Vagina (tissue), 2 donors: ENCODE data around the gene ZNF74. TPM values are rescaled to one million over a fixed set of nuclear protein-coding genes. Genes with fewer than 3 reads are reported as not detected.

ENCODE experiments used
- DNase-seq, 2 donors: peaks; one replicate each; pipeline ENCODE4 v3.0.0-alpha.2; 2017; ENCODE audit errors: extremely low spot score in 2 of 2
- H3K27ac ChIP-seq: fragments of 200-600 bp; sonication (generic); one replicate; pipeline ENCODE4 v1.5.1; 2019
- H3K27me3 ChIP-seq: fragments of 200-600 bp; sonication (generic); one replicate; pipeline ENCODE4 v1.5.1; 2019
- H3K36me3 ChIP-seq, 2 donors: fragments of 200-600 bp; sonication (generic); one replicate each; pipeline ENCODE4 v1.5.1; 2017 to 2019
- H3K4me1 ChIP-seq: fragments of 200-600 bp; sonication (generic); one replicate; pipeline ENCODE4 v1.5.1; 2019
- H3K4me3 ChIP-seq, 2 donors: fragments of 200-600 bp; sonication (generic); 1 replicate in 1 of 2; 2 replicates in 1 of 2; pipeline ENCODE4 v1.5.1; 2016 to 2019
- H3K9me3 ChIP-seq: fragments of 200-600 bp; sonication (generic); one replicate; pipeline ENCODE4 v1.5.1; 2019
- CTCF ChIP-seq, 3 experiments: fragments of 450-650 bp in 2 of 3; fragments of 200-600 bp in 1 of 3; sonication (generic) in 1 of 3; IDR thresholded peaks; one replicate each; pipeline ENCODE4 v1.5.1; 2017 to 2019; ENCODE audit warnings: antibody characterized with exemption in 3 of 3, mild to moderate bottlenecking in 2 of 3, moderate library complexity in 2 of 3
- POLR2A ChIP-seq, 2 donors: fragments of 450-650 bp; IDR thresholded peaks; one replicate each; pipeline ENCODE4 v1.6.1; 2017; ENCODE audit warnings: antibody characterized with exemption in 2 of 2, mild to moderate bottlenecking in 2 of 2, moderate library complexity in 2 of 2
- POLR2AphosphoS5 ChIP-seq, 2 donors: sonication (generic); formaldehyde crosslinking; IDR thresholded peaks; one replicate each; pipeline ENCODE4 v1.9.0; 2017; ENCODE audit warnings: antibody characterized with exemption in 2 of 2, mild to moderate bottlenecking in 2 of 2, low read depth in 1 of 2; ENCODE audit not compliant: insufficient read depth in 1 of 2
- intact Hi-C: fragments of 100-400 bp; cut with DNase I; formaldehyde crosslinking; loops from one replicate; pipeline ENCODE4 v1.15.1; 2023
- total RNA-seq: library from RNA; depleted of rRNA; stranded (reverse); fragments of >200 nt; gene quantifications from one replicate; pipeline ENCODE4 v1.2.3, GENCODE V29; 2016

Gene ZNF74
- total RNA-seq, 1 donor from 2014 or later: 11.0 TPM

- Histone ChIP-seq H3K9me3 (no peaks in the 10 kb centered on the region), H3K27me3 (no peaks in the 10 kb centered on the region), H3K36me3 (no peaks in the 10 kb centered on the region), H3K27ac (no peak overlapping the region), H3K4me1 (peaks cover 54% of the 10 kb centered on the region), H3K4me3 (peak overlapping the region in 1 of 2 donors; percentile 33)
- intact Hi-C loops: loop anchor here (10.0 kb wide), 1 partner anchor 66 kb away; the partner anchor contains the start of gene KLHL22
- TF ChIP-seq CTCF (IDR thresholded peaks at IDR 0.05) (no peak), POLR2AphosphoS5 (IDR thresholded peaks at IDR 0.05; ENCODE audit: insufficient read depth in 1 of 2, low read depth in 1 of 2) (no peak), POLR2A (IDR thresholded peaks at IDR 0.05) (no peak)
- no peak for DNase-seq
These were observed 34.7 kb downstream of the ZNF74 start for GRCh38 chr22:20428496-20429253.

DNA sequence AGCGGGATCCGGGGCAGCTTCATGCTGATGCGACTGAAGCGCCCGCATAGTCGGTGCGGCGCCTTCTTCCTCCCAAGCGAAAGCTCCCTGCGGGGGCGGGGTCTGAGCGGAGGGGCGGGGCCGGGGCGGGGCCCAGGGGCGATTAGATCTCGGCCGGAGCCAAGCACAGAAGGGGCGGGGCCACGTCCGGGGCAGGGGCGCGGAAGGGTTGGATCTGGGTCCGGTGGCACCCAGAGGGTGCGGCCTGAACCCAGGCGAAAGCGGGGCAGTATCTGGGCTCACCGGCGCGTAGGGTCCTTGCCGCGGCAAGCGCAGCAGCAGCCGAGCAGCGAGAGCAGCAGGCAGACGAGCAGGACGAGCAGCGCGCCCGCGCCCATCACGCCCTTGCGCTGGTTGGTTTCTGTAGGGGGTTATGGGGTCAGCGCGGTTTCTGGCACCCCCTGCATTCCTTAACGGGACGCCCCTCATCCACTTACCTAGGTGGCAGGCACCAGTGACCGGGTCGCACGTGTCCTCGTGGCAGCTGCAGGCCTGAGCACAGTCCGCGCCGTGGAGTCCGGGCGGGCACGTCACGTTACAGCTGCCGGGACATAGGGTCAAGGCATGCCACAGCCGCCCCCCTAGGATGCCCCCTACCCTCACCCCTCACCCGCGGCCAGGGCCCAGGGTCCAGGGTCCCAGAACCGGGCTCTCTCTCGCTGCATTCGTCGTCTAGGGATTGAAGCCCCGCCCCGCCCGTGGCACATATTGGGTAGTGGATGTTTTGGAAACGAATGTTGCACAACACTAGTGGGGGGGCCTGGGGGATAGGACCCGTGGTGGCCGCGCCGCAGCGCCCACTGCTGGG lies 35.5 kb downstream of the ZNF74 start:
- H3K27ac ChIP-seq: no peak overlapping the region
- peak overlapping the region in 1 of 2 donors; percentile 33 for H3K4me3 ChIP-seq
- no peaks in the 10 kb centered on the region for H3K36me3 ChIP-seq
- H3K9me3 ChIP-seq: no peaks in the 10 kb centered on the region
- TF ChIP-seq CTCF (IDR thresholded peaks at IDR 0.05) (no peak), POLR2AphosphoS5 (IDR thresholded peaks at IDR 0.05; ENCODE audit: insufficient read depth in 1 of 2, low read depth in 1 of 2) (no peak), POLR2A (IDR thresholded peaks at IDR 0.05) (no peak)
- intact Hi-C loops: loop anchor here (10.0 kb wide), 1 partner anchor 65 kb away; the partner anchor contains the start of gene KLHL22
- peak in 1 of 2 donors; percentile 83 for DNase-seq
- no peaks in the 10 kb centered on the region for H3K27me3 ChIP-seq
- H3K4me1 ChIP-seq: peaks cover 48% of the 10 kb centered on the region

DNA sequence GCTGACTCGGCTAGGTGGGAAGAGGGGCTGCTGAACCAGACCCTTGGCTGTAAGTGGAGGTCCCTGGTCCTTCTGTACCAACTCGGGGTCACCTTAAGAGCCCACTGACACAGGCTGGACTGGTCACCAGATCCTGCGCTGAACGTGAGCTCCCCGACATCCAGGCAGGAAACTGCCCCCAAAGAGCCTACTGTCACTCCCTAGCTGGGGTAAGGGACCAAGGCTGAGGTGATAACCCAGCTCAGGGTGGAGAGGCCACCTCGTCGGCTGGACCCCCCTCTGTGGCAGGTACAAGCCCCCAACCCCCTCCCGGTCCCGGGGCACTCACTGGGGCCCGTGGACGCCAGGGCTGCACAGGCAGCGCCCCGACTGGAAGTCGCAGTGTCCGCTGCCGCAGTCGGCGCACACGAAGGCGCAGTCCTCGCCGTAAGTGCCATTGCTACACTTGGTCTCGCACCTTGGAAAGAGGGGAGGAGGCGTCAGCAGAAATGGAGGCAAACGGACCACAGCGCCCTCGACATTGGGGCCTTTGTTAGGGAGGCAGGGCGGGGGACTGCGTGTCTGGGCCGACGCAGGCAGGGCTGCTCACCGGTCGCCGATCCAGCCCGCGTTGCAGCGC lies 36.3 kb downstream of the ZNF74 start:
- intact Hi-C loops: no loop called here
- no peaks in the 10 kb centered on the region for H3K9me3 ChIP-seq
- H3K27me3 ChIP-seq: no peaks in the 10 kb centered on the region
- TF ChIP-seq CTCF (IDR thresholded peaks at IDR 0.05): no peak
- no peak for TF ChIP-seq POLR2AphosphoS5 (IDR thresholded peaks at IDR 0.05; ENCODE audit: insufficient read depth in 1 of 2, low read depth in 1 of 2)
- TF ChIP-seq POLR2A (IDR thresholded peaks at IDR 0.05): no peak
- no peaks in the 10 kb centered on the region for H3K36me3 ChIP-seq
- H3K4me1 ChIP-seq: peaks cover 48% of the 10 kb centered on the region
- no peak overlapping the region for H3K27ac ChIP-seq
- H3K4me3 ChIP-seq: peak overlapping the region; percentile 33 to 42
- no peak for DNase-seq

DNA sequence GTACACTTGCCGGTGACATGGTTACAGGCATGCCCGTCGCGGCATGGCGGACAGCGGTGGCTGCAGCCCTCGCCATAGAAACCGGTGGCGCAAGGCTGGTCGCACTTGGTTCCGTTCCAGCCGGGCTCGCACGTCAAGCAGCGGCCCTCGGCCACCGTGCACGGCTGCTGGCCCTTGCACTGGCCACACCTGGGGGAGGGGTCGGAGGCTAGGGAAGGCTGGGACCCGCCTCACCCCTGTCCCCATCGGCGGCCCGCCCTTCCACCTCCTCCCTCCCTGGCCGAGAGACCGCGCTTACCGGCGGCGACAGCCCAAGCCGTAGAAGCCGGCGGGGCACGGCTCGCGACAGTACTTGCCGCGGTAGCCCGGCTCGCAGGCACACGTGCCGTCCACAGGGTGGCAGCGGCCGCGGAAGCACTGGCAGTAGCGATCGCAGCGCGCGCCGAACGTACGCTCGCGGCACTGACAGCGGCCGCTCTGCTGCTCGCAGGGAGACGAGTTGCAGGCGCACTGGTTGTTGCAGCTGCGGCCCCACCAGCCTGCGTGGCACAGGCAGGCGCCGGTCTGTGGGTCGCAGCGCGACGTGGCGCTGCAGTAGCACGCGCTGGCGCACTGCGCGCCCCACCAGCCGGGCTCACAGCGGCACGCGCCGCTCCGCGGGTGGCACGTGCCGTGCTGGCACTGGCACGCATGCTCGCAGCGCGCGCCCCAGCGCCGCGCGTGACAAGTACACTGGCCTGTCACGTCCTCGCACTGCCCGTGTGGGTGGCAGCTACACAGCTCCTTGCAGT lies 37.0 kb downstream of the ZNF74 start:
- TF ChIP-seq POLR2A (IDR thresholded peaks at IDR 0.05) (no peak), POLR2AphosphoS5 (IDR thresholded peaks at IDR 0.05; ENCODE audit: insufficient read depth in 1 of 2, low read depth in 1 of 2) (no peak), CTCF (IDR thresholded peaks at IDR 0.05) (no peak)
- peaks cover 52% of the 10 kb centered on the region for H3K4me1 ChIP-seq
- no peak overlapping the region for H3K27ac ChIP-seq
- DNase-seq: no peak
- H3K4me3 ChIP-seq: peak overlapping the region; percentile 21 to 42
- intact Hi-C loops: no loop called here
- H3K36me3 ChIP-seq: no peaks in the 10 kb centered on the region
- no peaks in the 10 kb centered on the region for H3K9me3 ChIP-seq
- H3K27me3 ChIP-seq: no peaks in the 10 kb centered on the region
